NCI-H748 (cell line): ENCODE measurements around the gene BCAN.

ENCODE experiments used
- DNase-seq: peaks from one replicate; lab custom pipeline; 2025; ENCODE audit not compliant: unreplicated experiment; lab: John Stamatoyannopoulos, UW

Gene BCAN

GRCh38 chr1:156643049-156643777, 1.3 kb downstream of the BCAN start:
- DNase-seq, result no peak

GRCh38 chr1:156643778-156644092, 1.8 kb downstream of the BCAN start:
- no peak for DNase-seq

- DNase-seq, result no peak
These were observed 2.2 kb downstream of the BCAN start for GRCh38 chr1:156644146-156644545.

GRCh38 chr1:156644640-156645039, 2.7 kb downstream of the BCAN start:
- DNase-seq, result no peak

DNA sequence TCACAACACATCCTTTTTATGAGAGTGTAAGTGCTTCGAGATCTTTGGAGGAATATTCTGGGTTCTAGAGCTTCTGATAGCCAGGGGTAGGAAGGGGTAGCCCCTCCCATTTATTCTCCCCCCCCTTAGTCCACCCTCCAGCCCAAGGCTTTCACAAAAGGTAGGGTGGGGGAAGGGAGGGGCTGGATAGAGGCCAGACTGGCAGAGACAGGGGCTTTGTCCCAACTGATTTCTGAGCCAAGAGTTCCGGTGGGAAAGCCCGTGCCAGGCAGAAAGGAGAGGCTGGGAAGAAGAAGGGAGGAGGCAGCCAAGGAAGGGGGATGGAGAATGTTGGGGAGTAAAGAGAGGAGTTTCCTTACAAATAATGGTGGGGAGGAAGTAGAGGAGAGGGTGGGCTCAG, 3.1 kb downstream of the BCAN start:
- DNase-seq, result no peak

DNA sequence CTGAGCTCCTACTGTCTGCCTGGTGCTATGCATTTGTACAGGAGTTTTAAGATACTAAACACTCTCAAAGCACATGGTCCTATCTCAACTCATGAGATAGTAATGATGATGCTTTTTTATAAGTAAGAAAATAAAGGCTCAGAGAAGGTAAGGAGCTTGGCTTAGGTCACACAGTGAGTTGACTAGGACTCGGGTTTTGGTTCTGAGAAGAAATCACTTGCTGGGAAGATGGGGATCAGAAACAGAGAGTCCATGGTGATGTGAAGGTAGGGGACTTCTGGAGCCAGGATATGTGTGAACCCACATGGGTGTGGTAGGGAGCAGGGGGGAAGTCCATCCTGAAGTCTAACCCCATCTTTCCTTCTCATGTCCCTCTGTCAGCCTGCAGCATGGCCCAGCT, 3.7 kb downstream of the BCAN start:
- no peak for DNase-seq

DNA sequence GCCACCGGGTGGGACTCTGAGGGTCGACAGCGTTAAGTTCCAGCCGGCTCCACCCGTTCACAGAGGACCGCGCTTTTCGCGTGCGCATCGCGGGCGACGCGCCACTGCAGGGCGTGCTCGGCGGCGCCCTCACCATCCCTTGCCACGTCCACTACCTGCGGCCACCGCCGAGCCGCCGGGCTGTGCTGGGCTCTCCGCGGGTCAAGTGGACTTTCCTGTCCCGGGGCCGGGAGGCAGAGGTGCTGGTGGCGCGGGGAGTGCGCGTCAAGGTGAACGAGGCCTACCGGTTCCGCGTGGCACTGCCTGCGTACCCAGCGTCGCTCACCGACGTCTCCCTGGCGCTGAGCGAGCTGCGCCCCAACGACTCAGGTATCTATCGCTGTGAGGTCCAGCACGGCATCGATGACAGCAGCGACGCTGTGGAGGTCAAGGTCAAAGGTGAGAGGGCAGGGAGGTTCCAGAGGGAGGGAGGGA, 4.9 kb downstream of the BCAN start:
- no peak for DNase-seq

DNA sequence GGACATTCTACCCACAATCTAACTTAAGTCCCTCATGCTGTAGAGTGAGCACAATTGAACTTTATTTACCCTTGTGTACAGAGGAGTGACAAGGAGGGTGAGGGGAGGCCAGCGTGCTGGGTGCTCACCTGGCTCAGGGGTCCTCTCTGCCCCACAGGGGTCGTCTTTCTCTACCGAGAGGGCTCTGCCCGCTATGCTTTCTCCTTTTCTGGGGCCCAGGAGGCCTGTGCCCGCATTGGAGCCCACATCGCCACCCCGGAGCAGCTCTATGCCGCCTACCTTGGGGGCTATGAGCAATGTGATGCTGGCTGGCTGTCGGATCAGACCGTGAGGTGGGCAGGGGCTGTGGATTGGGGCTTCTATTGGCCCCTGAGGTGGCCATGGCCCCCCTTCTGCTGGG, 5.4 kb downstream of the BCAN start:
- DNase-seq, result no peak

GRCh38 chr1:156648496-156648895, 6.6 kb downstream of the BCAN start:
- no peak for DNase-seq

- no peak for DNase-seq
These were observed 7.0 kb downstream of the BCAN start for GRCh38 chr1:156648951-156649350.

- no peak for DNase-seq
These were observed 10.4 kb downstream of the BCAN start for GRCh38 chr1:156652131-156652991.

- no peak for DNase-seq
These were observed 11.1 kb downstream of the BCAN start for GRCh38 chr1:156652992-156653355.

GRCh38 chr1:156654700-156655099, 12.8 kb downstream of the BCAN start:
- DNase-seq, result no peak

DNA sequence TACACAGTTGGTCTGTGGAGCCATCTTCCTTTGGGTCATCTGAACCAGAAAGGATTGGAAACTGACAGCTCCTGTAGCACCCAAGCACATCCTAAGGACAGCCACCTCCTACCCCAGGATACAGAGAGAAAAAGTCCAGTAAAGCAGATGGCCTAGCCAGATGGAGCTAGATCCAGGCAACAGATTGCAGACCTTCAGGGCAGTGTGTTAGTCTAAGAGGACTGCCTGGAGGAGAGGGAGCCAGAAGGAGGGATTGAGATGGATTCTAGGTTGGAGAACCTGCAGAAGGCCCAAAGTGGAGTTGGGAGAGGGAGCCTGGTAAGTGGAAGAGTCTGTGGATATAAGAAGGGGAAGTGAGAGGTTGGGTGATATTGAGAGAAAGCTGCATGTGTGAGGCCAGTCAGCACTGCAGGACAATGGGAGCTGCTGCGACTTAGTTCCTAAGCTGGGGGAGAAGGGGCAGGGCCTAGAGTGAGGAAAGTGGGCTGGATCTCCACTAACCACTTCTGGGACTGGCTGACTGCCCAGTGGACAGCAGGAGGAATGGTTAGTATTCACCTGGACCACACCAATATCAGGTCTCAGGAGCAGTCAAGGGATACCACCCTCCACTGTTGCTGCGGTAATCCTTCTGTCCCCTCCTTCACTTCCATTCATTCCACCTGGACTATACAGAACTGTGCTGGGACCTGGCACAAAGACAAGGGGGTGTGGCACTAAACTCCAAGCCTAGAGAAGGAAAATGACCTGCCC, 13.4 kb downstream of the BCAN start:
- DNase-seq, result no peak

DNA sequence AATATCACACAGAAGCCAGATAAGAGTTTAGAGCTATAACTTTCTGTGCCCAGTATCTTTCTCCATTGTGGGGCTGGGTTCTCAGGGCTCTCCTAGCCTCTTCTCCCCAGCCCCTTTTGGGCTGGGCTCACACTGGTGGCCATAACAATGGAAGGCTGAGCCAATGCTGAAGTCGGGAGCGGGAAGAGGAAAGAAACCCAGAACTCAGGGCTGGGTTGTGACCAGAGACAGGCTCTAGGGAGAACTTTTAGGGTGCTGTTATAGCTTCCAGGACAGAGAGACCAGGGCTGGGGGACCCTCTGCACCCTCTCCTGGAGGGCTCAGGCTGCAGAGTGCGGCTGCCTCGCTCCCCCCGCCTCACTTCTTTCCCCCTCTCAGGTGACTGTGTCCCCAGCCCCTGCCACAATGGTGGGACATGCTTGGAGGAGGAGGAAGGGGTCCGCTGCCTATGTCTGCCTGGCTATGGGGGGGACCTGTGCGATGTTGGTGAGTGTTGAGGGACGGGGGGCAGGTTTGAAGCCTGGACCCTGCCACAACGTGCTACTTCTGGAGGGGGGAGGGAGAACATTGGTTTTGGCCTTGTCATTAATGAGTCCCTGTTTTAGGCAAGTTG, 14.1 kb downstream of the BCAN start:
- DNase-seq, result no peak

DNA sequence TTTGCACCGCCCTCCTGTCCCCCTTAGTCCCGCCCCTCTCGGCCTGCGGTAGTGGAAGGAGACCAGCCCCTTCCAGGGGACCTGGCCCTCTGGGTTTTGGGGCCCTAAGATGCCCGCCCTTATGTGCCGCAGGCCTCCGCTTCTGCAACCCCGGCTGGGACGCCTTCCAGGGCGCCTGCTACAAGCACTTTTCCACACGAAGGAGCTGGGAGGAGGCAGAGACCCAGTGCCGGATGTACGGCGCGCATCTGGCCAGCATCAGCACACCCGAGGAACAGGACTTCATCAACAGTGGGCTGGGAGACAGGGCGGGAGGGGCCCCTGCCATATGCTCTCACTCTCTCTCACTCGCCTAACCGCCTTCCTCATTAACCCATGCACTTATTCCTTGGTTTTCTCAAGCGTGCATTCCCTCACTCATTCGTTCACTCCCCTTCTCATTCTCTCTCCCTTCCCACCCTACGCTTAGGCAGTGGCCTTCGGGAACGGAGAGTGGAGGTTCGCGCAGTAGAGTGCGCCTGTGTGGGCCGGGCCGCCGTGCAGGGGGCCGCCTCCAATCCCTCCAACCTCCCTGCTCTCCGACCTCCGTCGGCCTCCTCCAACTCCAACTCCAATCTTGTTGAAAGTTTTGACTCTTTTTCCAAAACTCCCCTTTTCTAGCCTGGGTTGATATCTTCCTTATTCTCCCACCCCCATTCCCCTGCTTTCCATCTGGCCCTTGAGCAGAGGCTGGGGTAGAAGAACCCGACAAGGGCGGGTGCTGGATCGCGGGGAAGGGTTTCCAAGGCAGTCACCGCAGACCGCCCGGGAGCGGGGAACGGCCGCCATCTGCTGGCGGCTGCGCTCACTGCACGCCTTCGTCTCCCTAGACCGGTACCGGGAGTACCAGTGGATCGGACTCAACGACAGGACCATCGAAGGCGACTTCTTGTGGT, 15.2 kb downstream of the BCAN start:
- peak; percentile 67 for DNase-seq

DNA sequence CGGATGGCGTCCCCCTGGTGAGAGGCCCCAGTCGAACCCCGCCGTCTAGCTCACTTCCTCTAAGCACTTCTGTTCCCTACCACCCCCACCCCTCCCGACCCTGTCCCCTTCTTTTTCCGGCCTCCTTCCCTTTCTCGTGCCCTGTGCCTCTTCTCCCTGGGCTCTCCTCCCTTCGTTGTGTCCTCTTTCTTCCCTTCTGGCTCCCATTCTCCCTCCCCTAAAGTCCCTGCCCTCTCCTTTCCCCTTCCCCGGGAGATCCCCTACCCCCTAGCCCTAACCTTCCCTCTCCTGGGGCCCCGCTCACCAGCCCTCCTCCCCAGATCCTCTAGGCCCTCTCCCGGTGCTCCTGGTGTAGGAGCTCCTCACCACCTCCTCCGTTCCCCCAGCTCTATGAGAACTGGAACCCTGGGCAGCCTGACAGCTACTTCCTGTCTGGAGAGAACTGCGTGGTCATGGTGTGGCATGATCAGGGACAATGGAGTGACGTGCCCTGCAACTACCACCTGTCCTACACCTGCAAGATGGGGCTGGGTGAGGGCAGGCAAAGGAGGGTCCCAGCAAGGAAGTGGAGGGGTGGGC, 15.9 kb downstream of the BCAN start:
- DNase-seq, result no peak

GRCh38 chr1:156658496-156658895, 16.6 kb downstream of the BCAN start:
- no peak for DNase-seq

- DNase-seq, result no peak
These were observed 17.1 kb downstream of the BCAN start for GRCh38 chr1:156658945-156659574.

- DNase-seq, result no peak
These were observed 17.7 kb downstream of the BCAN start for GRCh38 chr1:156659661-156659987.
